HG03521 (cell line): Measurements from ENCODE around the gene RPL4.
"Not testable (repeated sequence)": the region's sequence is repeated elsewhere in the genome, so short reads cannot be mapped to it uniquely, and the experiment has no call there.

Source experiments
- ATAC-seq: cut with Tn5 transposase; IDR thresholded peaks from one replicate; pipeline ENCODE4 v1.9.1; 2021; ENCODE audit warnings: mild to moderate bottlenecking, moderate library complexity; ENCODE audit not compliant: unreplicated experiment

RPL4 gene

GRCh38 chr15:66494262-66494661 lies 10.4 kb downstream of the RPL4 start:
- ATAC-seq, result no peak

GRCh38 chr15:66491846-66492245 lies 12.8 kb downstream of the RPL4 start:
- no peak for ATAC-seq

GRCh38 chr15:66489179-66489791 lies 15.4 kb downstream of the RPL4 start:
- no peak for ATAC-seq

GRCh38 chr15:66488525-66488924 lies 16.1 kb downstream of the RPL4 start:
- ATAC-seq, result no peak

GRCh38 chr15:66486887-66487286 lies 17.8 kb downstream of the RPL4 start:
- ATAC-seq, result no peak

GRCh38 chr15:66484539-66485112 lies 20.0 kb downstream of the RPL4 start:
- no peak for ATAC-seq

GRCh38 chr15:66483131-66483566 lies 21.5 kb downstream of the RPL4 start:
- no peak for ATAC-seq

GRCh38 chr15:66482539-66482938 lies 22.1 kb downstream of the RPL4 start:
- no peak for ATAC-seq

- no peak for ATAC-seq
These were observed 23.4 kb downstream of the RPL4 start for GRCh38 chr15:66481107-66481856.

GRCh38 chr15:66480267-66480666 lies 24.4 kb downstream of the RPL4 start:
- ATAC-seq, result no peak

GRCh38 chr15:66477011-66477410 lies 27.6 kb downstream of the RPL4 start:
- ATAC-seq, result no peak

GRCh38 chr15:66476535-66476934 lies 28.1 kb downstream of the RPL4 start:
- ATAC-seq, result no peak

GRCh38 chr15:66474963-66475362 lies 29.7 kb downstream of the RPL4 start:
- ATAC-seq, result no peak

- no peak for ATAC-seq
These were observed 30.5 kb downstream of the RPL4 start for GRCh38 chr15:66474135-66474534.

GRCh38 chr15:66472176-66472999 lies 32.3 kb downstream of the RPL4 start:
- ATAC-seq, result peak; percentile 79

- ATAC-seq, result not testable (repeated sequence)
These were observed 33.8 kb downstream of the RPL4 start for GRCh38 chr15:66470825-66471224.

GRCh38 chr15:66467162-66468040 lies 37.3 kb downstream of the RPL4 start:
- not testable (repeated sequence) for ATAC-seq

- not testable (repeated sequence) for ATAC-seq
These were observed 39.4 kb downstream of the RPL4 start for GRCh38 chr15:66465294-66465693.

- no peak for ATAC-seq
These were observed 42.0 kb downstream of the RPL4 start for GRCh38 chr15:66462627-66463026.

- no peak for ATAC-seq
These were observed 42.7 kb downstream of the RPL4 start for GRCh38 chr15:66461917-66462316.
